Activated T-cell treated with anti-CD3 and anti-CD28 coated beads, Interleukin-2, amount 50 U/mL, for 72 hours (primary cell): ENCODE results near the gene GLDC. TPM values are rescaled to one million over a fixed set of nuclear protein-coding genes. Genes with fewer than 3 reads are reported as not detected.
A peak's percentile ranks its signal among the peaks of the same experiment; 100 is the strongest.

Source experiments
- ATAC-seq, 2 donors: fragments of 150-1000 bp; cut with Tn5 transposase; replicated peaks in 1 of 2; 2 replicates each; pipeline ENCODE4 v1.10.0; 2021; ENCODE audit warnings: moderate library complexity in 2 of 2, mild to moderate bottlenecking in 1 of 2
- DNase-seq, 2 donors: peaks; one replicate each; pipeline ENCODE4 v3.0.0; 2021 to 2022; ENCODE audit warnings: mixed read lengths in 1 of 2
- H3K27ac Mint-ChIP-seq: one replicate; pipeline ENCODE4 v1.8.0; 2022; ENCODE audit warnings: mild to moderate bottlenecking, moderate library complexity, mixed read lengths
- H3K27me3 Mint-ChIP-seq: one replicate; pipeline ENCODE4 v1.8.0; 2022; ENCODE audit warnings: low read depth, mixed read lengths
- H3K36me3 Mint-ChIP-seq, 2 donors: one replicate each; pipeline ENCODE4 v1.8.0; 2022; ENCODE audit warnings: mixed read lengths in 2 of 2, mild to moderate bottlenecking in 1 of 2; ENCODE audit not compliant: insufficient read depth in 2 of 2
- H3K4me1 Mint-ChIP-seq: one replicate; pipeline ENCODE4 v1.8.0; 2022; ENCODE audit warnings: low read depth, mixed read lengths
- H3K4me3 Mint-ChIP-seq, 2 donors: one replicate each; pipeline ENCODE4 v1.8.0; 2022; ENCODE audit warnings: mild to moderate bottlenecking in 2 of 2, mixed read lengths in 2 of 2, moderate library complexity in 2 of 2
- H3K9me3 Mint-ChIP-seq, 2 donors: one replicate each; pipeline ENCODE4 v1.8.0; 2022; ENCODE audit warnings: mixed read lengths in 2 of 2
- total RNA-seq, 2 donors: library from RNA; stranded (reverse); gene quantifications; one replicate each; pipeline ENCODE4 v1.2.3, GENCODE V29; 2022

GLDC gene
- total RNA-seq, 2 donors from 2014 or later, result 1.2 to 5.2 TPM

DNA sequence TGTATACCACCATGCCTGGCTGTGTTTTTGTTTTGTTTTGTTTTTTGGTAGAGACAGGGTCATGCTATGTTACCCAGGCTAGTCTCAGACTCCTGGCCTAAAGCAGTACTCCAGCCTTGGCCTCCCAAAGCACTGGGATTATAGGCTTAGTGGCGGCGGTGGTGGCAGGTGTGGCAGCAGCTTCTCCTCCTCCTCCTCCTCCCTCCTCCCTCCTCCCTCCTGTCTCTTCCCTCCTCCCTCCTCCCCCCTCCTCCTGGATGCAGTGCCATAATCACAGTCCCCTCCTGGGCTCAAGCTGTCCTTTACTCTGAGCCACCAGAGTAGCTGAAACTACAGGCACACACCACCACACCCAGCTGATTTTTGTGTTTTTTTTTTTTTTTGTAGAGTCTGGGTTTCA, 161.3 kb downstream of the GLDC start:
- Mint-ChIP-seq H3K9me3 (no peaks in the 10 kb centered on the region), H3K4me3 (no peak overlapping the region), H3K27me3 (no peaks in the 10 kb centered on the region), H3K27ac (peak overlapping the region; percentile 52), H3K36me3 (peaks cover 0 to 16% of the 10 kb centered on the region in 2 donors), H3K4me1 (no peaks in the 10 kb centered on the region)
- no peak for ATAC-seq
- DNase-seq, result no peak

Other genes with a start within 250 kb of the GLDC start
- gene UHRF2, start 232.5 kb downstream of the GLDC start, total RNA-seq, result 10 to 100 TPM; 84.6 to 87.2 TPM
- gene KDM4C, start 112.2 kb upstream of the GLDC start, total RNA-seq, result 10 to 100 TPM; 42.9 to 46.7 TPM